Measurements from ENCODE around the gene CD200R1. TPM values are rescaled to one million over a fixed set of nuclear protein-coding genes. Genes with fewer than 3 reads are reported as not detected.

The CD200R1 gene
- total and polyA plus RNA-seq, 9 of the 15 experiments (the other 6 are each of a cell fraction or from before 2014, with no cell fraction given): 0.04 to 0.23 (median 0.09) TPM; not detected in 5

DNA sequence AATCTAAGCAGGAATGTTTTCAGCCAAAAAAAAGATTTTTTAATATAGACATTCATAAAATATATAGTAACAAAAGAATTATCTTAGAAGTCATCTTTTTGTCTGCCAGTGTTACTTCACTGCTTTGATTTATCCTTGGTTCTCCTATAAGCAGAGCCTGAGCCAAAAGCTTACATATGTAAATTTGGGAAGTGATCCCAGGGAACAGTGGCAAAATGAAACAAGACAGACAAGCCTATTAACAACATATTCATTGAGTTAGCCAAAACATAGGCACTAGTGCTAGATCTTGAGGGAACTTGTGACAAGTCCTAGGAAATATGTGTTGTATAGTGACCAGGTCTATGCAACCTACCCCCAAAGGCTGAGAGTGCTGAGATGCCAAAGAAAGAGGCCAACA is 27.1 kb upstream of the CD200R1 start:
- Histone ChIP-seq H3K9me1 (ENCODE audit: control insufficient read depth, insufficient read depth, low read length) (no peaks in the 10 kb centered on the region), H3K79me2 (ENCODE audit: control insufficient read depth, insufficient read depth, low read length) (no peaks in the 10 kb centered on the region), H3K27me3 (ENCODE audit: control insufficient read depth in 2 of 2, insufficient read depth in 2 of 2, low read length in 2 of 2) (no peaks in the 10 kb centered on the region), H3K9me3 (replicated peaks; ENCODE audit: control insufficient read depth, insufficient read depth, low read depth, low read length) (no peaks in the 10 kb centered on the region), H3K36me3 (ENCODE audit: control insufficient read depth, insufficient read depth, low read length) (peaks cover 90% of the 10 kb centered on the region), H3K9ac (ENCODE audit: insufficient read depth in 1 of 2, low read depth in 2 of 2, low read length in 2 of 2) (no peak overlapping the region), H3K4me3 (no peak overlapping the region), H3K27ac (ENCODE audit: extremely low read depth, low read depth, low read length) (no peak overlapping the region), H3K4me1 (replicated peaks in 1 of 2; ENCODE audit: control insufficient read depth in 2 of 2, insufficient read depth in 2 of 2, low read length in 2 of 2) (peaks cover 0 to 6% of the 10 kb centered on the region in 2 experiments; a peak in 2 of 5 replicates), H3K4me2 (ENCODE audit: insufficient read depth, low read length) (no peak overlapping the region), H4K20me1 (replicated peaks; ENCODE audit: control insufficient read depth, insufficient read depth, low read length) (no peaks in the 10 kb centered on the region), H2AFZ (ENCODE audit: low read depth, low read length) (no peak overlapping the region)
- DNase-seq (ENCODE audit: extremely low read depth in 1 of 4, low spot score in 3 of 4) (no peak), ATAC-seq (no peak), FAIRE-seq (no peak)
- CTCF ChIA-PET (ENCODE audit: low intra/inter-chr PET ratio): no interaction called here
- in situ Hi-C loops (cut with MboI) (no loop called here), intact Hi-C loops (cut with micrococcal nuclease) (no loop called here)
- TF ChIP-seq NR4A1 (CRISPR knock-in tag; IDR thresholded peaks at IDR 0.05) (no peak), NR4A1 (tag; IDR thresholded peaks at IDR 0.05) (no peak), ZNF311 (CRISPR knock-in tag; IDR thresholded peaks at IDR 0.05) (no peak), YBX1 (IDR thresholded peaks at IDR 0.05) (no peak), SMARCC2 (IDR thresholded peaks at IDR 0.05; ENCODE audit: low read depth) (no peak), NR1H2 (CRISPR knock-in tag; IDR thresholded peaks at IDR 0.05) (no peak), STAT5A (IDR thresholded peaks at IDR 0.05; ENCODE audit: borderline replicate concordance, low read length) (no peak), ZNF668 (CRISPR knock-in tag; IDR thresholded peaks at IDR 0.05) (no peak), PHB2 (IDR thresholded peaks at IDR 0.05; ENCODE audit: low read depth) (no peak)
- TF ChIP-seq, protein P1, sequence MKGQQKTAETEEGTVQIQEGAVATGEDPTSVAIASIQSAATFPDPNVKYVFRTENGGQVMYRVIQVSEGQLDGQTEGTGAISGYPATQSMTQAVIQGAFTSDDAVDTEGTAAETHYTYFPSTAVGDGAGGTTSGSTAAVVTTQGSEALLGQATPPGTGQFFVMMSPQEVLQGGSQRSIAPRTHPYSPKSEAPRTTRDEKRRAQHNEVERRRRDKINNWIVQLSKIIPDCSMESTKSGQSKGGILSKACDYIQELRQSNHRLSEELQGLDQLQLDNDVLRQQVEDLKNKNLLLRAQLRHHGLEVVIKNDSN (CRISPR knock-in tag; IDR thresholded peaks at IDR 0.05): no peak
- TF ChIP-seq, protein P2, sequence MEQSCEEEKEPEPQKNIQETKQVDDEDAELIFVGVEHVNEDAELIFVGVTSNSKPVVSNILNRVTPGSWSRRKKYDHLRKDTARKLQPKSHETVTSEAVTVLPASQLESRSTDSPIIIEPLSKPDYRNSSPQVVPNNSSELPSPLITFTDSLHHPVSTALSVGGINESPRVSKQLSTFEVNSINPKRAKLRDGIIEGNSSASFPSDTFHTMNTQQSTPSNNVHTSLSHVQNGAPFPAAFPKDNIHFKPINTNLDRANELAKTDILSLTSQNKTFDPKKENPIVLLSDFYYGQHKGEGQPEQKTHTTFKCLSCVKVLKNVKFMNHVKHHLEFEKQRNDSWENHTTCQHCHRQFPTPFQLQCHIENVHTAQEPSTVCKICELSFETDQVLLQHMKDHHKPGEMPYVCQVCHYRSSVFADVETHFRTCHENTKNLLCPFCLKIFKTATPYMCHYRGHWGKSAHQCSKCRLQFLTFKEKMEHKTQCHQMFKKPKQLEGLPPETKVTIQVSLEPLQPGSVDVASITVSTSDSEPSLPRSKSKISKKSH (CRISPR knock-in tag; IDR thresholded peaks at IDR 0.05): no peak
- POLR2A ChIA-PET: interaction anchor here (0.9 to 2.2 kb wide), 3 partner anchors 9 to 14 kb away, joined by 4 to 9 read pairs (median 7); no protein-coding TSS in a partner anchor
- BruUV-seq (replicated peaks): no TSS peak

Measured in K562 (cell line).